Fibroblast of mammary gland (primary cell): Measurements from ENCODE around the gene AMIGO1.

Experiments used
- DNase-seq: peaks from one replicate; pipeline ENCODE4 v3.0.0-alpha.2; 2010; ENCODE audit warnings: low read depth
- H3K4me3 ChIP-seq: 2 replicates; pipeline ENCODE4 v1.5.1; 2011; ENCODE audit warnings: low read depth, mild to moderate bottlenecking, low read length, moderate library complexity; ENCODE audit not compliant: control insufficient read depth
- TF ChIP-seq, protein P1 (sequence below): conservative IDR thresholded peaks from 2 replicates; pipeline ENCODE4 v1.5.1; 2011; ENCODE audit warnings: low read depth, low read length, inconsistent platforms; ENCODE audit not compliant: control insufficient read depth, insufficient read depth

AMIGO1 gene

DNA sequence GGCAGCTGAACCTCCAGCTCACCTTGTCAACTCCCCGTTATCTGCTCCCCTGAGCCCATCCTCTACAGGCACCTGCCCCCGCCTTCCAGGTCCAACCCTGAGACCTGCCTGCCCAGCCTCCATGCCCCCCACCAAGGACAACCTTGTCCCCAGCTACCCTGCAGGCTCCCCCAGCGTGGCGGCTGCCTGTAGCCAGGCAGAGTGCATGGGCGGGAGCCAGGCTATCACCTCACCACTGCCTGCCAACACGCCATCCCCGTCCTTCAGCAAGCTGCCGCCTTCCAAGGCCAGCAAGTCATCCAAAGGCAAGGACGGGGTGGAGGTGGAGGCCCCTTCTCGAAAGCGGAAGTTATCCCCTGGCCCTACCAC lies 18.6 kb downstream of the AMIGO1 start:
- TF ChIP-seq, protein P1, sequence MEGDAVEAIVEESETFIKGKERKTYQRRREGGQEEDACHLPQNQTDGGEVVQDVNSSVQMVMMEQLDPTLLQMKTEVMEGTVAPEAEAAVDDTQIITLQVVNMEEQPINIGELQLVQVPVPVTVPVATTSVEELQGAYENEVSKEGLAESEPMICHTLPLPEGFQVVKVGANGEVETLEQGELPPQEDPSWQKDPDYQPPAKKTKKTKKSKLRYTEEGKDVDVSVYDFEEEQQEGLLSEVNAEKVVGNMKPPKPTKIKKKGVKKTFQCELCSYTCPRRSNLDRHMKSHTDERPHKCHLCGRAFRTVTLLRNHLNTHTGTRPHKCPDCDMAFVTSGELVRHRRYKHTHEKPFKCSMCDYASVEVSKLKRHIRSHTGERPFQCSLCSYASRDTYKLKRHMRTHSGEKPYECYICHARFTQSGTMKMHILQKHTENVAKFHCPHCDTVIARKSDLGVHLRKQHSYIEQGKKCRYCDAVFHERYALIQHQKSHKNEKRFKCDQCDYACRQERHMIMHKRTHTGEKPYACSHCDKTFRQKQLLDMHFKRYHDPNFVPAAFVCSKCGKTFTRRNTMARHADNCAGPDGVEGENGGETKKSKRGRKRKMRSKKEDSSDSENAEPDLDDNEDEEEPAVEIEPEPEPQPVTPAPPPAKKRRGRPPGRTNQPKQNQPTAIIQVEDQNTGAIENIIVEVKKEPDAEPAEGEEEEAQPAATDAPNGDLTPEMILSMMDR = no peak
- H3K4me3 ChIP-seq = no peak overlapping the region
- DNase-seq = no peak

DNA sequence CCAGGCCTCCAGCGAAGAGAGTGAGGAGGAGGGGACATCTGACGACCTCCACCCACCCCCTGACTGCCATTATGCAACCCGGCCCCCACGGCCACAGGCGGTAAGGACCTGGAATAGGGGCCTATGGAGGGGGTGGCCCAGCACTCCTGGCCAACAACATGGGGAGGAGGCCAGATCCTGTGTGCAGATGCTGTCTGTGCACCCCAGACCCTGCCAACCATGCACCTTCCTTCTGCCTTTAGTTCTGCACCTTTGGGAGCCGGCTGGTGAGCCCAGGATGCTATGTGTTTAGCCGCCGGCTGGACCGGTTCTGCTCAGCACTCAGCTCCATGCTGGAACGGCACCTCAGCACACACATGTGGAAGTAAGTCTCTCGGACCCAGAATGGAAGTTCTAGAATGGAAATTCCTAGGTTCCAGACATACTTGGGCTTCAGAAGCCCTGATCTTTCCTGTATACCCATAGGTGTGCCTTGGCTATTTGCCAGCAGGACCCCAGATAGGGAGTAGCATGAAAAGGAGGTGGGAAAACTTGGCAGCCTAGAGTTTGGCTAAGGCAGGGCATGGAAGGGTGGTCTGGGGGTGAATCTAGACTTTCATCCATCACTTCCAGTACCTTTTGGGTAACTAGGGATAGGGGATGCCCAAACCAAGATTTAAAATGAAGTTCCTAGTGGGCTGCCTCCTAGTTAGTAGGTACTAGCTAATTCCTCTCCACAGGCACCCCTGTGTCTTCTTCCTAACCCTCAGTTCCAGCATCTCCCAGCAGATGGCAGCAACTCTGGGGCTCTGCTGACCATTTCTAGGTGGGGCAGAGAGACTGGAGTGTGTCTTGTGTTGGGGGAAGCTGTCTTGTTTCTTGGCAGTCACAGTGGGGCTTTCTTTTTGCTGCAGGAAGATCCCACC lies 19.2 kb downstream of the AMIGO1 start:
- TF ChIP-seq, protein P1 = peak; percentile 91
- DNase-seq = peak; percentile 63
- H3K4me3 ChIP-seq = no peak overlapping the region

DNA sequence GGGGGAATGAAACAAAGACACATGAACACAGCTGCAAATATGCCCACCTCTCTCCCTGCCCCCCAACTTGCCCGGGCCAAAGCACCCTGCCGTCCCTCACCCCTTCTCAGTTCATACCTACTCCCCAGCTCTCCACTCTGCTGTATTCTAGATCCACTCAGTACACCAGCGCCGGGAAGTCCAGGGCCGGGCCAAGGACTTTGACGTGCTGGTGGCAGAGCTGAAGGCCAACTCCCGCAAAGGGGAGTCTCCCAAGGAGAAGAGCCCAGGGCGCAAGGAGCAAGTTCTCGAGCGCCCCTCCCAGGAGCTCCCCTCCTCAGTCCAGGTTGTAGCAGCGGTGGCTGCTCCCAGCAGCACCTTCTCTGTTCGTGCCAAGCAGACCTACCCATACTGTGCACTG lies 20.8 kb downstream of the AMIGO1 start:
- TF ChIP-seq, protein P1 = no peak
- no peak for DNase-seq
- no peak overlapping the region for H3K4me3 ChIP-seq

DNA sequence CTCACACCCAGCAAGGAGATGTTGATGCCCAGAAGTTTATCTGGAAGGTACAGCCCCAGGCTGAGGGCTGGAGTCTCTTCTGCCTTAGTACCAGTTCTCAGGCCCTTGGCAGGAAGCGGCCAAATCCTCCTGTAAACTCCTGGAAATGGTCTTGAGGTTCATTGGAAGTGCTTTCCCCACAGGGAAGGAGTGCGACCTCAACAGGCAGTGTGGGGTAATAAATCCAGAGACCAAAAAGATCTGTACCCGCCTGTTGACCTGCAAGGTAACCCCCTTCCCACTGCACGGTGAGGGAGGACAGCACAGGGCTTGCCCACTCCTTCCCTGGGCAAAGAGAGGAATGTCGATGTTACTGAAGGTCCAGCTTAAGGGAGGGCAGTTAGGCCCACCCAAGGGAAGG lies 21.3 kb downstream of the AMIGO1 start:
- no peak overlapping the region for H3K4me3 ChIP-seq
- TF ChIP-seq, protein P1 = no peak
- peak; percentile 16 for DNase-seq

DNA sequence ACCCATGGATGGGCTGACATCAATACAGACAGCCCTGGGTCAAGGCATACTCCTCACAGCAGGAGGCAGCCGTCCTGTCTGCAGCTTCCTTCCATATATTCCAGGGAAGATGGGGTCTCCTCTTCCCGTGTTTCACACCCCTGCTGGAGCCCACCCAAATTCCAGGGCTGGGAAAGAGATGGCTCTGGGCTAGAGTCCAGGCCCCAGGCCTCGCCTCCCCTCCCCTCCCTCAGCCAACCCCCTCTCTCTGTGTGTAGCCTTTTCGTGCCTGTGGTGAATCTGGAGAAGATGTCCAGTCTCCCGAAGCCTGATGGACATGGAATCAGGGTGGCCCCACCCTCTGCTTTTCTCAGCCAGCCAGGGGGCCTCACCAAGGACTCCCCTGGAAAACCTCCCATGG lies 22.3 kb downstream of the AMIGO1 start:
- TF ChIP-seq, protein P1 = no peak
- DNase-seq = no peak
- H3K4me3 ChIP-seq = no peak overlapping the region

DNA sequence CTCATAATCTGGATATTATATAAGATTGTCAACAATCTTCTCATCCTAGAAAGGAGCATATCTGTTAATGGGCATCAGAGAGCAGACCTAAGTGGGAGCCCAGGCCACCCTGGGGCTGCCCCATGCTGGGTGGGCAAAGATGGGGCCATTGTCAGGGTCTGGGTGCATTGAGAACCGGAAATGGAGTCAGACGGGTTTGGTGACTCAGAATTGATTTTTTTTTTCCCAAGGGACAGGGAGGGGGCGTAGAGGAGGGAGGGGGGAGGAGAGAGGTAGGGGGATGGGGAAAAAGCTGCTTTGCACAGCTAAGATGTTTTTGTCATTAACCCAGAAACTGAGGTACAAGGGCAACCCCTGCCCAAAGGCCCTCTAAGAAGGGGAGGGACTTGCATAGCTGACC lies 24.5 kb downstream of the AMIGO1 start:
- DNase-seq = peak; percentile 37
- TF ChIP-seq, protein P1 = no peak
- peak overlapping the region; percentile 73 for H3K4me3 ChIP-seq
